NCI-H526 treated with DMSO at 0.1 percent for 48 hours (cell line): ENCODE measurements around the gene CHRNA4.
"Not testable (repeated sequence)": the region's sequence is repeated elsewhere in the genome, so short reads cannot be mapped to it uniquely, and the experiment has no call there.

Experiments
- DNase-seq: peaks from one replicate; lab custom pipeline; 2025; lab: John Stamatoyannopoulos, UW

Gene CHRNA4

GRCh38 chr20:63348828-63349515 is 12.2 kb downstream of the CHRNA4 start:
- no peak for DNase-seq

- no peak for DNase-seq
These were observed 13.0 kb downstream of the CHRNA4 start for GRCh38 chr20:63347950-63348827.

- DNase-seq: no peak
These were observed 13.9 kb downstream of the CHRNA4 start for GRCh38 chr20:63347081-63347741.

- DNase-seq: no peak
These were observed 14.7 kb downstream of the CHRNA4 start for GRCh38 chr20:63346131-63347080.

GRCh38 chr20:63345328-63346100 is 15.6 kb downstream of the CHRNA4 start:
- DNase-seq: no peak

GRCh38 chr20:63344616-63345327 is 16.4 kb downstream of the CHRNA4 start:
- DNase-seq: no peak

- DNase-seq: no peak
These were observed 17.4 kb downstream of the CHRNA4 start for GRCh38 chr20:63343460-63344445.

GRCh38 chr20:63342561-63343459 is 18.3 kb downstream of the CHRNA4 start:
- DNase-seq: peak; percentile 67

GRCh38 chr20:63340158-63340688 is 20.9 kb downstream of the CHRNA4 start:
- not testable (repeated sequence) for DNase-seq

- DNase-seq: not testable (repeated sequence)
These were observed 21.7 kb downstream of the CHRNA4 start for GRCh38 chr20:63339154-63340094.

GRCh38 chr20:63337786-63338420 is 23.2 kb downstream of the CHRNA4 start:
- DNase-seq: no peak

- DNase-seq: no peak
These were observed 24.9 kb downstream of the CHRNA4 start for GRCh38 chr20:63336232-63336752.

GRCh38 chr20:63335711-63336110 is 25.4 kb downstream of the CHRNA4 start:
- no peak for DNase-seq

GRCh38 chr20:63335060-63335459 is 26.1 kb downstream of the CHRNA4 start:
- not testable (repeated sequence) for DNase-seq

GRCh38 chr20:63334356-63334755 is 26.8 kb downstream of the CHRNA4 start:
- DNase-seq: no peak
